ENCODE measurements around the gene PDCD4. TPM values are rescaled to one million over a fixed set of nuclear protein-coding genes. Genes with fewer than 3 reads are reported as not detected.

PDCD4 gene
- total and polyA plus RNA-seq, 9 of the 15 experiments (the other 6 are each of a cell fraction or from before 2014, with no cell fraction given), result 12.9 to 44.1 (median 33.7) TPM

- TF ChIP-seq TSC22D4 (tag; IDR thresholded peaks at IDR 0.05) (no peak), SIRT6 (IDR thresholded peaks at IDR 0.05; ENCODE audit: low read depth, low read length) (no peak), TAF9B (IDR thresholded peaks at IDR 0.05; ENCODE audit: partially characterized antibody) (peak; percentile 7), POLR2H (tag; IDR thresholded peaks at IDR 0.05; ENCODE audit: low read depth) (peak; percentile 72), PCBP2 (IDR thresholded peaks at IDR 0.05; ENCODE audit: low read depth, low read length, poor library complexity, severe bottlenecking) (no peak), ZNF124 (CRISPR knock-in tag; IDR thresholded peaks at IDR 0.05) (no peak), MXI1 (IDR thresholded peaks at IDR 0.05; ENCODE audit: low read depth, low read length) (0 out of 2 replicates have a peak, but pooled peaks have one; percentile 35), ZNF121 (CRISPR knock-in tag; conservative IDR thresholded peaks at IDR 0.05) (no peak), ZNF830 (CRISPR knock-in tag; IDR thresholded peaks at IDR 0.05) (no peak), CHD4 (IDR thresholded peaks at IDR 0.05; ENCODE audit: insufficient read depth, insufficient replicate concordance, low read depth, low read length, poor library complexity, severe bottlenecking) (no peak), CXXC5 (CRISPR knock-in tag; IDR thresholded peaks at IDR 0.05) (no peak), ATF1 (CRISPR knock-in tag; IDR thresholded peaks at IDR 0.05) (no peak), ATF1 (tag; IDR thresholded peaks at IDR 0.05) (peak; percentile 60)
Measured at GRCh38 chr10:110872984-110873923, 1.5 kb downstream of the PDCD4 start (continued).
